A549 (cell line): ENCODE measurements around the gene ZNF407. TPM values are rescaled to one million over a fixed set of nuclear protein-coding genes. Genes with fewer than 3 reads are reported as not detected.

Source experiments
- ATAC-seq, 2 experiments: fragments of 200-7000 bp in 1 of 2; fragments of >200 bp in 1 of 2; cut with Nextera tagmentation in 1 of 2; cut with Tn5 transposase in 1 of 2; 3 replicates each; pipeline versions ENCODE4 v1.8.0 to v1.9.1; 2018 to 2020; ENCODE audit warnings: mild to moderate bottlenecking in 1 of 2, moderate library complexity in 1 of 2
- CTCF ChIA-PET: fragments of 300-600 bp; sonication (Branson Sonifier 250); formaldehyde crosslinking; extraction: SDS; loops from one replicate; lab custom pipeline; 2021; ENCODE audit warnings: antibody characterized with exemption, inconsistent platforms; lab: Yijun Ruan, JAX
- POLR2A ChIA-PET: fragments of 350-600 bp; formaldehyde crosslinking; extraction: SDS; loops from one replicate; lab custom pipeline; 2021; ENCODE audit warnings: antibody characterized with exemption, inconsistent platforms; lab: Yijun Ruan, JAX
- DNase-seq, 2 experiments: peaks; one replicate each; pipeline versions ENCODE4 v3.0.0 to v3.0.0-alpha.2; 2011 to 2016; ENCODE audit warnings: low read depth in 1 of 2, low spot score in 1 of 2
- FAIRE-seq: peaks from 2 replicates; lab custom pipeline; 2011; peaks lifted over from hg19 to GRCh38; lab: Jason Lieb, UNC
- H3K27ac ChIP-seq, 2 experiments: fragments of >200 bp; sonication (Bioruptor Twin); formaldehyde crosslinking; 3 replicates each; pipeline ENCODE4 v1.5.1; 2016 to 2017
- H3K4me1 ChIP-seq: fragments of >200 bp; sonication (Bioruptor Twin); formaldehyde crosslinking; 3 replicates; pipeline ENCODE4 v1.6.1; 2016
- H3K4me2 ChIP-seq: fragments of >200 bp; sonication (Bioruptor Twin); formaldehyde crosslinking; 3 replicates; pipeline ENCODE4 v1.6.1; 2016
- H3K4me3 ChIP-seq: fragments of >200 bp; sonication (Bioruptor Twin); formaldehyde crosslinking; 3 replicates; pipeline ENCODE4 v1.5.1; 2016
- H3K9me3 ChIP-seq: fragments of >200 bp; sonication (Bioruptor Twin); formaldehyde crosslinking; 3 replicates; pipeline ENCODE4 v1.6.1; 2016
- ATOH8 ChIP-seq: fragments of 250-450 bp; sonication (Bioruptor Pico); IDR thresholded peaks from 2 replicates; pipeline ENCODE4 v1.5.0; 2020; ENCODE audit warnings: low read depth, mild to moderate bottlenecking, moderate library complexity
- BHLHE40 ChIP-seq: IDR thresholded peaks from 2 replicates; pipeline ENCODE4 v1.6.1; 2012; ENCODE audit warnings: low read depth, low read length, inconsistent platforms
- CBX8 ChIP-seq: fragments of 200-600 bp; sonication (generic); IDR thresholded peaks from 2 replicates; pipeline ENCODE4 v1.6.1; 2016
- CHD2 ChIP-seq: fragments of 150-350 bp; IDR thresholded peaks from 2 replicates; pipeline ENCODE4 v1.6.1; 2014; ENCODE audit warnings: low read length; ENCODE audit not compliant: partially characterized antibody
- CHD4 ChIP-seq: fragments of 200-600 bp; sonication (generic); IDR thresholded peaks from 2 replicates; pipeline ENCODE4 v1.6.1; 2016; ENCODE audit warnings: antibody characterized with exemption, mild to moderate bottlenecking, borderline replicate concordance
- EHF ChIP-seq: fragments of 250-450 bp; sonication (Bioruptor Pico); IDR thresholded peaks from 2 replicates; pipeline ENCODE4 v1.5.0; 2020; ENCODE audit warnings: mild to moderate bottlenecking
- ESRRA ChIP-seq: fragments of 150-350 bp; IDR thresholded peaks from 2 replicates; pipeline ENCODE4 v1.6.1; 2014; ENCODE audit warnings: mild to moderate bottlenecking, low read length, borderline replicate concordance
- FOSL2 ChIP-seq, 2 experiments: fragments of 450-650 bp in 1 of 2; fragments of >200 bp in 1 of 2; sonication (Bioruptor Twin) in 1 of 2; formaldehyde crosslinking; IDR thresholded peaks; 2 replicates each; pipeline versions ENCODE4 v1.5.0 to v1.6.1; 2016 to 2020; ENCODE audit warnings: mild to moderate bottlenecking in 1 of 2, moderate library complexity in 1 of 2
- FOXS1 ChIP-seq: fragments of 250-450 bp; sonication (Bioruptor Pico); IDR thresholded peaks from 2 replicates; pipeline ENCODE4 v1.5.0; 2020; ENCODE audit warnings: mild to moderate bottlenecking, moderate library complexity
- HDAC2 ChIP-seq: fragments of 200-600 bp; sonication (generic); IDR thresholded peaks from 2 replicates; pipeline ENCODE4 v1.6.1; 2016
- JUN ChIP-seq, 2 experiments: fragments of >200 bp; sonication (Bioruptor Twin); formaldehyde crosslinking; IDR thresholded peaks; 2 replicates in 1 of 2; 3 replicates in 1 of 2; pipeline ENCODE4 v1.6.1; 2016 to 2017
- JUNB ChIP-seq: fragments of >200 bp; sonication (Bioruptor Twin); formaldehyde crosslinking; IDR thresholded peaks from 2 replicates; pipeline ENCODE4 v1.6.1; 2016
- KDM1A ChIP-seq: fragments of 200-600 bp; sonication (generic); IDR thresholded peaks from 2 replicates; pipeline ENCODE4 v1.6.1; 2016; ENCODE audit warnings: low read depth, mild to moderate bottlenecking
- KDM5A ChIP-seq: fragments of 200-600 bp; sonication (generic); IDR thresholded peaks from 2 replicates; pipeline ENCODE4 v1.6.1; 2016; ENCODE audit warnings: antibody characterized with exemption, mild to moderate bottlenecking
- MYC ChIP-seq: IDR thresholded peaks from 2 replicates; pipeline ENCODE4 v1.6.1; 2012; ENCODE audit warnings: mild to moderate bottlenecking, inconsistent platforms, low read length, improper control_type of control experiment, borderline replicate concordance
- SMC3 ChIP-seq: fragments of >200 bp; sonication (Bioruptor Twin); formaldehyde crosslinking; IDR thresholded peaks from 3 replicates; pipeline ENCODE4 v1.6.1; 2018; ENCODE audit warnings: inconsistent platforms
- SREBF2 ChIP-seq: fragments of 450-650 bp; IDR thresholded peaks from 2 replicates; pipeline ENCODE4 v1.6.1; 2014; ENCODE audit warnings: mild to moderate bottlenecking, moderate library complexity
- TP53 ChIP-seq: fragments of 250-450 bp; sonication (Bioruptor Pico); IDR thresholded peaks from 2 replicates; pipeline ENCODE4 v1.5.0; 2021; ENCODE audit warnings: mild to moderate bottlenecking, moderate library complexity
- USF2 ChIP-seq: fragments of 450-650 bp; IDR thresholded peaks from 2 replicates; pipeline ENCODE4 v1.6.1; 2014; ENCODE audit warnings: antibody characterized with exemption
- ZC3H11A ChIP-seq: fragments of 450-650 bp; IDR thresholded peaks from 2 replicates; pipeline ENCODE4 v1.6.1; 2014; ENCODE audit warnings: antibody characterized with exemption, mild to moderate bottlenecking
- ZFP36 ChIP-seq: fragments of 450-650 bp; IDR thresholded peaks from 2 replicates; pipeline ENCODE4 v1.6.1; 2014; ENCODE audit warnings: borderline replicate concordance; ENCODE audit not compliant: partially characterized antibody
- ZSCAN20 ChIP-seq: fragments of 250-450 bp; sonication (Bioruptor Pico); IDR thresholded peaks from 2 replicates; pipeline ENCODE4 v1.8.0; 2022; ENCODE audit warnings: mild to moderate bottlenecking, moderate library complexity
- WGBS: methylation state at CpG from one replicate; pipeline ENCODE4 v1.1.6; 2017; ENCODE audit errors: missing lambda C conversion rate; 5-methylcytosine and 5-hydroxymethylcytosine counted together
- polyA plus RNA-seq, 4 experiments: library from polyadenylated mRNA; depleted of rRNA in 3 of 4; stranded (reverse); fragments of >200 nt; fragmentation: RNase III in 1 of 4; extraction: RNeasy Plus Mini Kit Qiagen cat#74134 plus additional on column Dnase treatment in 1 of 4; gene quantifications; 2 replicates in 3 of 4; 3 replicates in 1 of 4; pipeline ENCODE4 v1.2.3, GENCODE V29; 2011 to 2017
- TF ChIP-seq, protein P1 (sequence below): fragments of >200 bp; sonication (Bioruptor Twin); formaldehyde crosslinking; IDR thresholded peaks from 2 replicates; pipeline ENCODE4 v1.6.1; 2016

The ZNF407 gene
- polyA plus RNA-seq, 2 of the 4 experiments (the other 2 are of a cell fraction) = 2.5 to 3.0 TPM

- POLR2A ChIA-PET = no interaction called here
- 39% methylated on average over 7 of the region's 8 CpGs for WGBS
- H3K4me3 ChIP-seq = no peak overlapping the region
- H3K9me3 ChIP-seq = no peaks in the 10 kb centered on the region
- no peak for DNase-seq
- no peak for FAIRE-seq
- H3K4me1 ChIP-seq = no peaks in the 10 kb centered on the region
- no peak for ATAC-seq
- TF ChIP-seq ZC3H11A (no peak), CHD4 (no peak), SREBF2 (no peak), KDM5A (no peak), ZSCAN20 (CRISPR knock-in tag) (no peak), EHF (CRISPR knock-in tag) (no peak), SMC3 (no peak), CBX8 (no peak), FOSL2 (IDR thresholded peaks at IDR 0.05) (no peak), FOSL2 (CRISPR knock-in tag; IDR thresholded peaks at IDR 0.05) (no peak), JUN (IDR thresholded peaks at IDR 0.05) (no peak), HDAC2 (no peak)
- no peak overlapping the region for H3K4me2 ChIP-seq
- no peak overlapping the region for H3K27ac ChIP-seq
- CTCF ChIA-PET = no interaction called here
These were observed 510.2 kb downstream of the ZNF407 start for GRCh38 chr18:75107931-75108276.

DNA sequence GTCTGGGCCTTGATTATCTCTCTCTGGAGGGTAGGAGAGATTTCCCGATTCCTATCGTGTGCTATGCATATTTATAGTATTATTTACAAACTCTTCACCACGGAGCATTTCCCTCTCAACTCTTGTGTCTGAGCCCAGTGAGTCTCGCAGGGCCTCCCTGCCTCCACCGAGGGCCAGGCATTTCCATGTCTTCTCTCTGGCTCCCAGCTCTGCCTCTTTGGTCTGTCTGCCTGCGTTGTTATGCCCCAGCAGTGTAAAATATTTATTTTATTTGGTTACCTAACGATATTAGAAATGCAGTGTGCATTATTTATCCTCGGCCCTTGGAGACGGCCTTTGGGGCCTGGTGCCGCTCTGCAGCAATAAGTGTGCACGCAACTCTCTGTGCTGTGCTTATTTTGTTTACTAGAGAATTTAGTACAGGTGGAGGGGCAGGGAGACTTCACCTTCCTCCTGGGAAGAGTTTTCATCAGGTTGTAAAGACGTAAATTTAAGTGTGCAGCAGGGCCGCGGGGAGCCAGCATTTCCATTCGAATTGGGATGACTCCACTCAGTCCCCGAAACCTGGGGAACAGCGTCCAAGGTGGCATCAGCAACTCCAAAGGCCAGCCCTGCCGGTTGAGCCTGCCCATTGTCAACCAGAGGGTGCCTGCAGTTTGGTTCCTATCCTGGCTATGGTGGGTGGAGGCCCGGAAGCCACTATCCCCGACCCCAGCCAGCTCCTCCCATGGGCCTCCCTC lies 511.1 kb downstream of the ZNF407 start:
- ATAC-seq = no peak
- 70% methylated on average over 20 of the region's 20 CpGs for WGBS

GRCh38 chr18:75109319-75109691 lies 511.6 kb downstream of the ZNF407 start:
- no peaks in the 10 kb centered on the region for H3K4me1 ChIP-seq
- no peak for FAIRE-seq
- TF ChIP-seq TP53 (no peak), USF2 (no peak), ZSCAN20 (CRISPR knock-in tag) (no peak), JUNB (no peak), BHLHE40 (no peak), FOXS1 (CRISPR knock-in tag) (no peak), MYC (no peak), ZFP36 (no peak), KDM5A (no peak), FOSL2 (IDR thresholded peaks at IDR 0.05) (no peak), FOSL2 (CRISPR knock-in tag; IDR thresholded peaks at IDR 0.05) (no peak), ATOH8 (CRISPR knock-in tag) (no peak), CHD2 (no peak)
- TF ChIP-seq, all 56 proteins: peak for 0
- POLR2A ChIA-PET = no interaction called here
- Histone ChIP-seq H3K9me3 (no peaks in the 10 kb centered on the region), H3K4me3 (no peak overlapping the region), H3K4me2 (no peak overlapping the region), H3K27ac (no peak overlapping the region)
- DNase-seq = no peak
- CTCF ChIA-PET = no interaction called here
- 51% methylated on average over 7 of the region's 7 CpGs for WGBS
- no peak for ATAC-seq

More for the DNA sequence above, 511.1 kb downstream of the ZNF407 start:
- TF ChIP-seq ESRRA = no peak
- TF ChIP-seq, protein P1, sequence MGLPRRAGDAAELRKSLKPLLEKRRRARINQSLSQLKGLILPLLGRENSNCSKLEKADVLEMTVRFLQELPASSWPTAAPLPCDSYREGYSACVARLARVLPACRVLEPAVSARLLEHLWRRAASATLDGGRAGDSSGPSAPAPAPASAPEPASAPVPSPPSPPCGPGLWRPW = no peak
- TF ChIP-seq SMC3 = no peak
- TF ChIP-seq ATOH8 (CRISPR knock-in tag) = no peak
- no peak for TF ChIP-seq KDM1A
- TF ChIP-seq EHF (CRISPR knock-in tag) = no peak
- no peak overlapping the region for H3K4me2 ChIP-seq
- DNase-seq = no peak
- H3K4me3 ChIP-seq = no peak overlapping the region
- POLR2A ChIA-PET = no interaction called here
- FAIRE-seq = no peak
- no peaks in the 10 kb centered on the region for H3K9me3 ChIP-seq
- H3K27ac ChIP-seq = no peak overlapping the region
- CTCF ChIA-PET = no interaction called here
- no peaks in the 10 kb centered on the region for H3K4me1 ChIP-seq
